Esophagus squamous epithelium (tissue), 4 donors: ENCODE results near the gene DLG2.

Experiments used
- POLR2A ChIP-seq, 4 donors: fragments of 450-650 bp; IDR thresholded peaks; one replicate each; pipeline ENCODE4 v1.6.1; 2017; ENCODE audit warnings: antibody characterized with exemption in 4 of 4, mild to moderate bottlenecking in 4 of 4, moderate library complexity in 3 of 4
- TF ChIP-seq, protein P1 (sequence below), 6 experiments: fragments of 450-650 bp in 4 of 6; fragments of 200-600 bp in 2 of 6; sonication (generic) in 2 of 6; IDR thresholded peaks; one replicate each; pipeline ENCODE4 v1.5.1; 2016 to 2019; ENCODE audit warnings: antibody characterized with exemption in 6 of 6, mild to moderate bottlenecking in 4 of 6, moderate library complexity in 4 of 6

DNA sequence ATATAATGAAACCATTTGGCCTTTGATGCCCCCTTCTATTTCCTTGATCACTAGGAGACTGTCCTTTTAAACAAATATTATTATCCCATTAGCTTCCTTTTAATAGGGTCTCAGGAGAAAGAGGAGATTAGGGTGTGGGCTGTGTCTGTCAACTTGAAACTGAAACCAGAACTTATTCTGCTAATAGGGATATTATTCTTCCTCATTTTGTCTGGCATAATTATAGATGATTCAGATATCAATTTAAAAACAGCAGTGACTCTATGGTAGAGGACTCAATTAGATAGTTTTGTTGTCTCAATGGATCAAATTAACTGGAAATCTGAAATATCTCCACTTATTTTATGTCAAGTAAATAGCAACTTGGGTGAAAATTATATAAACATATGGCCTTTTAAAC lies 1756.1 kb downstream of the DLG2 start:
- TF ChIP-seq, protein P1, sequence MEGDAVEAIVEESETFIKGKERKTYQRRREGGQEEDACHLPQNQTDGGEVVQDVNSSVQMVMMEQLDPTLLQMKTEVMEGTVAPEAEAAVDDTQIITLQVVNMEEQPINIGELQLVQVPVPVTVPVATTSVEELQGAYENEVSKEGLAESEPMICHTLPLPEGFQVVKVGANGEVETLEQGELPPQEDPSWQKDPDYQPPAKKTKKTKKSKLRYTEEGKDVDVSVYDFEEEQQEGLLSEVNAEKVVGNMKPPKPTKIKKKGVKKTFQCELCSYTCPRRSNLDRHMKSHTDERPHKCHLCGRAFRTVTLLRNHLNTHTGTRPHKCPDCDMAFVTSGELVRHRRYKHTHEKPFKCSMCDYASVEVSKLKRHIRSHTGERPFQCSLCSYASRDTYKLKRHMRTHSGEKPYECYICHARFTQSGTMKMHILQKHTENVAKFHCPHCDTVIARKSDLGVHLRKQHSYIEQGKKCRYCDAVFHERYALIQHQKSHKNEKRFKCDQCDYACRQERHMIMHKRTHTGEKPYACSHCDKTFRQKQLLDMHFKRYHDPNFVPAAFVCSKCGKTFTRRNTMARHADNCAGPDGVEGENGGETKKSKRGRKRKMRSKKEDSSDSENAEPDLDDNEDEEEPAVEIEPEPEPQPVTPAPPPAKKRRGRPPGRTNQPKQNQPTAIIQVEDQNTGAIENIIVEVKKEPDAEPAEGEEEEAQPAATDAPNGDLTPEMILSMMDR (IDR thresholded peaks at IDR 0.05), result no peak
- TF ChIP-seq POLR2A (IDR thresholded peaks at IDR 0.05), result no peak
